Panc1 (cell line): ENCODE measurements around the gene RPS18.

ENCODE experiments used
- POLR2AphosphoS5 ChIP-seq: IDR thresholded peaks from 2 replicates; pipeline ENCODE4 v1.6.1; 2012; ENCODE audit warnings: mild to moderate bottlenecking, low read depth, low read length, moderate library complexity
- TCF7L2 ChIP-seq: IDR thresholded peaks from 2 replicates; pipeline ENCODE4 v1.6.1; 2011; ENCODE audit warnings: mild to moderate bottlenecking, low read depth, low read length, inconsistent platforms
- TF ChIP-seq, protein P1 (sequence below): fragments of 450-650 bp; IDR thresholded peaks from 2 replicates; pipeline ENCODE4 v1.5.1; 2017; ENCODE audit warnings: mild to moderate bottlenecking

GRCh38 chr6:33278810-33279209 lies 6.9 kb downstream of the RPS18 start:
- TF ChIP-seq, protein P1, sequence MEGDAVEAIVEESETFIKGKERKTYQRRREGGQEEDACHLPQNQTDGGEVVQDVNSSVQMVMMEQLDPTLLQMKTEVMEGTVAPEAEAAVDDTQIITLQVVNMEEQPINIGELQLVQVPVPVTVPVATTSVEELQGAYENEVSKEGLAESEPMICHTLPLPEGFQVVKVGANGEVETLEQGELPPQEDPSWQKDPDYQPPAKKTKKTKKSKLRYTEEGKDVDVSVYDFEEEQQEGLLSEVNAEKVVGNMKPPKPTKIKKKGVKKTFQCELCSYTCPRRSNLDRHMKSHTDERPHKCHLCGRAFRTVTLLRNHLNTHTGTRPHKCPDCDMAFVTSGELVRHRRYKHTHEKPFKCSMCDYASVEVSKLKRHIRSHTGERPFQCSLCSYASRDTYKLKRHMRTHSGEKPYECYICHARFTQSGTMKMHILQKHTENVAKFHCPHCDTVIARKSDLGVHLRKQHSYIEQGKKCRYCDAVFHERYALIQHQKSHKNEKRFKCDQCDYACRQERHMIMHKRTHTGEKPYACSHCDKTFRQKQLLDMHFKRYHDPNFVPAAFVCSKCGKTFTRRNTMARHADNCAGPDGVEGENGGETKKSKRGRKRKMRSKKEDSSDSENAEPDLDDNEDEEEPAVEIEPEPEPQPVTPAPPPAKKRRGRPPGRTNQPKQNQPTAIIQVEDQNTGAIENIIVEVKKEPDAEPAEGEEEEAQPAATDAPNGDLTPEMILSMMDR = no peak
- no peak for TF ChIP-seq POLR2AphosphoS5
- TF ChIP-seq TCF7L2 = no peak
